CD4-positive, alpha-beta T cell treated with Interferon gamma for 1 hour (primary cell): ENCODE measurements around the gene KLK14.

Source experiments
- DNase-seq: peaks from one replicate; pipeline ENCODE4 v3.0.0-alpha.2; 2020

Gene KLK14

DNA sequence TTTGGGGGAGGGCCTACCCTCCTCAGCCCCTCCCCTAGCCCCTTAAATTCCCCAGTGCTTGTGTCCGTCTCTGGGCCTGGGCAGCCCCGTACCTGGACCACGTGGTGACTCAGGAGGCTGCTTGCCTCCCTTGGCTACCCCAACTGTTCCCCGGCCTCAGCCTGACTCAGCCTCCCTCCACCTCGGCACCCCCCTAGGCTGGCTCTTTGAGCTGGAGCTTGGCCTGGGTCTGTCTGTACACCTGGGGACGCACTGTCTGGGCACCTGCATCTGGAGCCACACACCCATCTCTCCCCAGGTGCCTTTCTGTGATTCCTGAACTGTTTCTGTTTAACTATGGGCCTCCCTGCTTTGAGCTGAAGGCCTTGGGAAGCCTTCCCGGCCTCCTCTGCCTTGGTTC, 1.8 kb upstream of the KLK14 start:
- DNase-seq: no peak

GRCh38 chr19:51083783-51084182, 1.1 kb upstream of the KLK14 start:
- no peak for DNase-seq

- no peak for DNase-seq
These were observed 494 bp upstream of the KLK14 start for GRCh38 chr19:51083181-51083580.

- no peak for DNase-seq
These were observed 1.2 kb downstream of the KLK14 start for GRCh38 chr19:51081476-51081875.

DNA sequence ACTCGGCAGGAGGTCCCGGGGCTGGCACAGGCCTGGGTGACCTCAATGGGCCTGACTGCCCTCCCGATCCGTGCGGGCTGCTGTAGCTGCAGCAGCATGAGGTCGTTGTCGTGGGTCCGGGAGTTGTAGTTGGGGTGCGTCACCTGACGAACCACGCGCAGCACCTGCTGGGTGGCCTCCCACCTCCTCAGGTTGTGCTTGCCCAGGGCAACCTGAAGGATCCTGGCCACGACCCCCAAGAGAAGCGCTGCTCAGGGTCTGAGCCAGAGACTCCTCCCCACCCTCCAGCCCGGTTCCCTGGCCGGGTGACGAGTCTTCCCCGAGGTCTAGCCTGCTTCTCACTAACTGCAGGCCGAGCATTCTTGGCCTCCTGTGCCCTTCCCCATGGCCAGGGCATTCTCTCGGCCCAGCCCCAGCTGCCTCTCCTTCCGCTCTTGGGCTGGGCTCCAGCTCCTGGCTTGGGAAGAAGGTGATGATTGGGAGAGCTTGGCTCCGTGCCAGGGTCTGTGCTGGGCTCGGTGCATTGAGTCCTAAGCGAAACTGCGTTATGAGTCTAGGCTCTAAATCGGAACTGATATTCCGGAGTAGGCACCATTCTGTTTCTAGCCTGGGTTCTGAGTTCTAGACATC, 3.1 kb downstream of the KLK14 start:
- no peak for DNase-seq

- DNase-seq: no peak
These were observed 4.0 kb downstream of the KLK14 start for GRCh38 chr19:51078731-51079130.

GRCh38 chr19:51078104-51078503, 4.6 kb downstream of the KLK14 start:
- DNase-seq: no peak

- DNase-seq: no peak
These were observed 6.0 kb downstream of the KLK14 start for GRCh38 chr19:51076631-51077213.

DNA sequence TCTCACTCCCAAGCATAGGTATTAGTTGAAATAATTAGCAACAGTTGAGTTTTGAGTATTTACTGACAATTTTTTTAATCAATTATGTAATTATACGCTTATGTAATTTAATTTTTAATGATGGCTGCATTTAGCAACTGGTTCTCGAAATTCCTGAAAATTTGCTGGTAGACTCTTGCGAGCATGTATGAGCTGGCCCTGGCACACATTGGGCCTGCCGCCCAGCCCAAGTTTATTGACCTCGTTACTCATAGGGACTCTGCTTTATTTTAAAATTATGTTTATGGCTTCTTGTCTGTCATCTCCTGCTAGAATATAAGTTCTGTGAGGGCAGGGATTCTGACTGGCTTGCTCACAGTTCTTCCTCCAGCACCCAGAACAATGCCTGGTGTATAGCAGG, 6.7 kb downstream of the KLK14 start:
- no peak for DNase-seq

GRCh38 chr19:51071095-51071405, 11.6 kb downstream of the KLK14 start:
- DNase-seq: no peak

DNA sequence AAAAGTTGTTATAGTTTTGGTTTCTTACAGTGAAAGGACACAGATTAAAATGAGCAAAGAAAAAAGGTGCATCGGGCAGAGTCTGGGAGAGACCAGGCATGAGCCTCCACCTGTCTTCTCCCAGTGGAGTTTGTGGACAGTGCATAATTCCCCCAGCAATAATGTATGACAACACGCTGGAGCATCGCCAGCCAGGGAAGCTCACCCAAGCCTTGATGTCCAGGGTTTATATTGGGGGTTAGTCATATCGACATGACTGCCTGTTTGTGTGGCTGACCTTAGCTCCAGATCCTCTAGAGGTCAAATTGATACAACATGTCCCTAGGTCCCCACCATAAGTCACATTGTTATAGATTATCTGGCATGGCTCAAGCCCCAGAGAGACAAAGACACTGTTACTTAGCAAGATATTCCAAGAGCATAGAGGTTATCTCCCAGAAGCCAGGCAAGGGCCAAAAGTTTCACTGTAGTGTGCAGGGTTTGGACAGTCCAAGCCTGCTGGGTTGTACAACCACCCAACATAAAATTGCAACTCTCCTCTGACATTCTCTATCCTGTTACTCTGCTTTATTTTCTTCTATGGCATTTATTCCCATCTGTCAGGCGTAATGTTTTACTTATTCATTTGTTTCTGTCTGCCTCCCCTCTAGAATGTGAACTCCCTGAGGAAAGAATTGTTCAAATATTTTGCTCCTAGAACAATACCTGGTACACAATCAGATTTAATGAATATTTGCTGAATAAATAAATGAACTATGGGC, 12.2 kb downstream of the KLK14 start:
- no peak for DNase-seq

DNA sequence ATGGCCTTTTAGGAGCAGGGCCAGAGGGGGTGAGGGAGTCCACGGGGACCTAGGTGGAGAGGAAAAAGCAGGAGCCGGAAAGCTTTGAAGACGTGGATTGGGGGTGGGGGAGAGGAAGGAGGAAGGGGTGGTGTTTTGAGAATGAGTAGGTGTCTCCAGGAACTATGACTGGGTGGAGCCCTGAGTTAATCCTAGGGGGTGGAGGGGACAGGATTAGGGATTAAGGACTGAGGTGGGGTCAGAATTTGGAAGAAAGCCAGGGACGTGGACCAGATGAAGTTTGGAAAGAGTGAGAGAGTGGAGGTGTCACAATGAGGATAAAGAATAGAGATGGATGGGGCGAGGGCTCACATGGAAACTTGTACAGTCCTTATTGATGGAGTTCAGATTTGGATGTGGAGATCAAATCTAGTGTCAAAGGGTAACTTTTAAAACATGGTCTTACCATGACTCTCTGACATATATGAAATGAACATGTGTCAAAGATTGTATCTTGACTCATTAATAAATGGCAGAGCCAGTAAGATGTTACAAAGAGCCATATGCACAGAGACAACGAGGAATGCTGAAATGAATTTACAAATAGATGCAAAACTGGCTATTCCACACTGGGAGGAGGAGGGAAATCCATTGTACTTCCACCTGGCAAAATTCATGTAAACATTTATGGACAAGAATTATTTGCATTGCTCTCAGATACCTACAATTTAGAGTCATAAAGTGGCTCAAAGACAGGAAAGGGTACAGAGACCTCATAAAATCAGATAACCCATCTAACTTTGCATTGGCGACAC, 16.1 kb downstream of the KLK14 start:
- DNase-seq: no peak

GRCh38 chr19:51065221-51065960, 17.3 kb downstream of the KLK14 start:
- no peak for DNase-seq

DNA sequence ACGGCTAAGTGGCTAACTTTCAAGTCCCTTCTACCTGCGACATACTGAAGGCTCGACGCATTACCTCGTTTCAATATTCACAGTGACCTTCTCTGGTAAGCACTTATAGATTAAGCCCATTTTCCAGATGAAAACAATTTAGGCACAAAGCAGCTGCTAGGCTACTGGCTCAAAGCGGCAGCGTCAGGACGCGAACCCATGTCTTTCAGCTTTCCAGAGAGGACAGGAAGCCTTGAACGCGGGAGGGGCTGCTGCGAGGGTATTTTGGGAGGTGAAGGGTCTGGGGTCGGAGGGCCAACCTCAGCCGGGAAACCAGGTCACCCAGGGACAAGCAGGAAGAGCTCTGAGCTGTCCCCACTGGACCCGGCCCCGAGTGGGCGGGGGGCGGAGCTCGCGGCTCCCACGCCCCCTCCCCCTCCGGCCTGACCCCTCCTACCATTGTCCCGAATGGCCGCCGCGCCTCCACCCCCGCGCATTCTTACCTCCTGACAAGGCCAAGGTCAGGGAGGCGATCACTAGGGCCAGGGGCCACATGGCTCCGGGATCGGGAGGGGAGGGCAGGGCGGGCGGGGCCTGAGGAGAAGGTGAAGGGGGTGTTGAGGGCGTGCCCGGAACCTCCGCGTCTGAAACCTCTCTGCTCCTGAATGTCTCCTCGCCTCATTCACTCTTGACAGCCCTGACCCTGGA, 18.0 kb downstream of the KLK14 start, which contains the start of gene KLK13:
TSS of gene KLK13 (minus strand) at position 559 of the 687 bp plus-strand sequence. CDS start at position 534, 25 bp downstream.
- DNase-seq: no peak

DNA sequence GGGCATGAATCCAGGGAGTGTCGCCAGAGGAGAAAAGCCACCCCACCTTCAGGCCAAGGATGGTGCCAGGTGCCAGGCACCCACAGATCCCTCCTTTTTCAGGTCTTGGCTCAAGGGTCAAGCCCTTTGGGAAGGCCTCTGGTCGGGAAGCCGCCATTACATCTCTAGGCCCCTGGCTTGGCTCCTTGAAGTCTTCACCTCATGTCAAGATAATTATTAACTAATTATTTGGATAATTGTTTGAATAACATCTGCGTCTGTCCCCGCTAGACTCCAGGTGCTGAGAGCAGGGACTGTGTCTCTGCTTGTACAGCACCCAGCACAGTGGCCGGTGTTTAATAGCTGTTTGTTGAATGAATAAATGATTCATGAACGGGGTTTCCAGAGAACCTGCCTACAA, 19.0 kb downstream of the KLK14 start:
- DNase-seq: no peak

- DNase-seq: no peak
These were observed 21.7 kb downstream of the KLK14 start for GRCh38 chr19:51060973-51061372.

GRCh38 chr19:51060336-51060735, 22.4 kb downstream of the KLK14 start:
- no peak for DNase-seq

DNA sequence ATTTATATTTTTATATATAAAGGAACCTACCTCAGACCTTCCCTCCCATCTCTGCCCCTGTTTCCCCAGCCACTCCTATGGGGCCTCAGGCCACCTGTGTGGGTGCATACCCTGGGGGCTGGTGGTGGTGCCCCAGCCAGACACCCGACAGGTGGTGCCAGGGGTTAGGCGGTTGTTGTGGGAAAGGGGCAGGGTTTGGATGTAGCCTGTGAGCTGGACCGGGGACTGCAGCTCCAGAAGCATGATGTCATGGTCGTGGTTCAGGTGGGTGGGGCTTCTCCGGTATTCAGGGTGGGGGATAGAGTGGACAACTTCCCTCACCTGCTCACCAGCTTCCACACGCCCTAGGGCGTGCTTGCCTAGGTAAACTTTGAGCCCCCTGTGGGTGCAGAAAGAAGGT, 23.0 kb downstream of the KLK14 start:
- DNase-seq: no peak

DNA sequence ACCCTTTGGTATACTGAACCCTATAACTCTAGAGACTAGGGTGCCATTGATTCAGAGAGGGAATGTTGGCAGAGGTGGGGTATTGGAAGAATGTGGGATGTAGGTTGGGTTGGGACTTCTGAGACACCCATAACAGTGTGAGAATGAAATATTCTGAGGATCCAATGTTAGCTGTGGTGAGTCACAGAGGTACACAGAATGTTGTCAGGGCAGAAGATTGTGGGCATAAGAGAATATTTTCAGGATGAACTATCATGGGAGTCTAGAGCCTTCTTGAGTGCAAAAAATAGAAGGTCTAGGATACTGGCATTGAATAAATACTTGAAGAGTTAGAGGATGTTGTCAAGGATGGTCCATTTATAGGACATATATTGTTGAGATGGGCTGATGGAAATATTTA, 26.8 kb downstream of the KLK14 start:
- DNase-seq: no peak

- DNase-seq: no peak
These were observed 35.7 kb downstream of the KLK14 start for GRCh38 chr19:51047031-51047335.

DNA sequence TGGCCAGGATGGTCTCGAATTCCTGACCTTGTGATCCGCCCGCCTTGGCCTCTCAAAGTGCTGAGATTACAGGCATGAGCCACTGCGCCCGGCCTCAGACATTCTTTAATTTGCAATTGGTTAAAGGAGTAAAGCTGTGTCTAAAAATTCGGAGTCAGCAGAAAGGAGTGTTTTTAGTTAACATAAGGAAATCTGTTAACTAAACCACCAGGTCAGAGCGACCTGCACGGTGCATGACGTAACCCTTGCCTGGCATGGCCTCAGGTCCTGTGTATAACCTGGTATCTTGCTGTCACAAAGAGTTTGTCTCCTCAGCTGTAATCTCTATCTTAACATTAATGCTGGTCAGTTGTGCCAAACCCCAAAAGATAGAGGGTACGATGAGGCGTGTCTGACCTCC, 38.4 kb downstream of the KLK14 start:
- DNase-seq: no peak

DNA sequence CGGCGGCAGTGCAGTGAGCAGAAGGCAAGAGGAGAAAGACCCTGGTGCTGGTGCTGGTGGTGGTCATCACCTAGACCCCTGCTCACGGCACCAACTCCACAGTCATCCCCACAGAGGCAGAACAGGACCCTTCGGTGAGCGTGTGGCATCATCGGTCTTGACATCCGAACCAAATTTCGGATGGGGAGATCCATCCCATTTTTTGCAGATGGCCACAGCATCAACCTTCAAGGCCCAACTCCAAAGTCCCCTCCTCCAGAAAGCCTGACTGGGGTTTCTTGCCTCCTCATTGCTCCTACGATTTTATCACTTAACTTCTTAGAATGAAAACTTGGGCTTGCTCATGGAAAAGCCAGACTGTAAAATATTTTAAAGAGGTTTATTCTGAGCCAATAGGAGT, 39.2 kb downstream of the KLK14 start:
- DNase-seq: no peak

- DNase-seq: no peak
These were observed 42.5 kb downstream of the KLK14 start for GRCh38 chr19:51040151-51040550.
